GM10248 (cell line): ENCODE results near the gene RUNX2.

Source experiments
- CTCF ChIA-PET: fragments of 300-600 bp; sonication (Branson Sonifier 250); formaldehyde crosslinking; extraction: SDS; loops from one replicate; lab custom pipeline; 2021; ENCODE audit warnings: antibody characterized with exemption; lab: Yijun Ruan, JAX
- POLR2A ChIA-PET: fragments of 350-650 bp; sonication (Branson Sonifier 250); formaldehyde crosslinking; extraction: SDS; loops from one replicate; lab custom pipeline; 2020; ENCODE audit warnings: antibody characterized with exemption; lab: Yijun Ruan, JAX
- DNase-seq: peaks from one replicate; pipeline ENCODE4 v3.0.0; 2012; ENCODE audit errors: extremely low spot score
- CTCF ChIP-seq: IDR thresholded peaks from 2 replicates; pipeline ENCODE4 v1.5.1; 2012; ENCODE audit warnings: mild to moderate bottlenecking, low read depth; ENCODE audit errors: extremely low read depth, missing control alignments, control extremely low read depth

RUNX2 gene

GRCh38 chr6:45438849-45439406 is 110.8 kb downstream of the RUNX2 start:
- no peak for DNase-seq
- no peak for TF ChIP-seq CTCF
- POLR2A ChIA-PET: interaction anchor here (0.6 kb wide), 1 partner anchor 495 kb away, joined by 3 read pairs; no protein-coding TSS in a partner anchor
- CTCF ChIA-PET: interaction anchor here (1.5 kb wide), 1 partner anchor 22 kb away, joined by 3 read pairs; no protein-coding TSS in a partner anchor

- TF ChIP-seq CTCF: no peak
- POLR2A ChIA-PET: interaction anchor here (0.6 kb wide), 1 partner anchor 494 kb away, joined by 3 read pairs; no protein-coding TSS in a partner anchor
- CTCF ChIA-PET: interaction anchor here (1.5 kb wide), 1 partner anchor 23 kb away, joined by 3 read pairs; no protein-coding TSS in a partner anchor
- no peak for DNase-seq
These were observed 111.3 kb downstream of the RUNX2 start for GRCh38 chr6:45439459-45439858.

GRCh38 chr6:45439861-45440388 is 111.8 kb downstream of the RUNX2 start:
- no peak for TF ChIP-seq CTCF
- ChIA-PET CTCF (no interaction called here), POLR2A (no interaction called here)
- no peak for DNase-seq

- no peak for DNase-seq
- no peak for TF ChIP-seq CTCF
- ChIA-PET CTCF (interaction anchor here (0.9 kb wide), 1 partner anchor 36 kb away, joined by 3 read pairs; no protein-coding TSS in a partner anchor), POLR2A (no interaction called here)
These were observed 113.8 kb downstream of the RUNX2 start for GRCh38 chr6:45441851-45442453.

- ChIA-PET CTCF (interaction anchor here (0.9 kb wide), 1 partner anchor 37 kb away, joined by 3 read pairs; no protein-coding TSS in a partner anchor), POLR2A (no interaction called here)
These were observed 114.6 kb downstream of the RUNX2 start for GRCh38 chr6:45442716-45443115.

More at GRCh38 chr6:45442716-45443115, 114.6 kb downstream of the RUNX2 start:
- no peak for DNase-seq
- TF ChIP-seq CTCF: no peak
